ENCODE results near the gene HMCN2. TPM values are rescaled to one million over a fixed set of nuclear protein-coding genes. Genes with fewer than 3 reads are reported as not detected.

The HMCN2 gene
- total RNA-seq, 6 experiments from 2014 or later, result 0.31 to 2.0 (median 1.1) TPM

- Histone ChIP-seq H3K27me3 (no peaks in the 10 kb centered on the region), H3K4me1 (peaks cover 0 to 4% (median under 1%) of the 10 kb centered on the region in 4 donors), H3K36me3 (no peaks in the 10 kb centered on the region), H3K4me3 (no peak overlapping the region), H3K9me3 (no peaks in the 10 kb centered on the region), H3K27ac (no peak overlapping the region)
- intact Hi-C loops (cut with DNase I), result loop anchor here (2.0 to 5.0 kb wide), 3 partner anchors 112 to 129 kb away; no protein-coding TSS in a partner anchor
- DNase-seq, result peak; percentile 53 to 71 (median 63)
- WGBS (ENCODE audit: insufficient coverage, low coverage, low lambda C conversion rate, missing lambda C conversion rate), result 41% methylated on average over 20 of the region's 45 CpGs
- TF ChIP-seq POLR2A (IDR thresholded peaks at IDR 0.05) (no peak), CTCF (IDR thresholded peaks at IDR 0.05) (peak; percentile 95 to 99 (median 97))
- ATAC-seq, result peak; percentile 18 to 47 (median 34)
Measured at GRCh38 chr9:130235558-130236435, 29.8 kb upstream of the HMCN2 start.

GRCh38 chr9:130236436-130236985 lies 29.0 kb upstream of the HMCN2 start:
- H3K4me1 ChIP-seq, result peaks cover 0 to 9% (median 3%) of the 10 kb centered on the region in 4 donors
- no peak overlapping the region for H3K27ac ChIP-seq
- no peaks in the 10 kb centered on the region for H3K9me3 ChIP-seq
- WGBS (ENCODE audit: insufficient coverage, low coverage, low lambda C conversion rate, missing lambda C conversion rate), result 17% methylated on average over 6 of the region's 10 CpGs
- no peak for ATAC-seq
- no peak overlapping the region for H3K4me3 ChIP-seq
- no peaks in the 10 kb centered on the region for H3K27me3 ChIP-seq
- no peaks in the 10 kb centered on the region for H3K36me3 ChIP-seq
- intact Hi-C loops (cut with DNase I), result loop anchor here (2.0 to 5.0 kb wide), 3 partner anchors 111 to 130 kb away; no protein-coding TSS in a partner anchor
- no peak for DNase-seq
- TF ChIP-seq CTCF (IDR thresholded peaks at IDR 0.05) (no peak), POLR2A (IDR thresholded peaks at IDR 0.05) (no peak)

- intact Hi-C loops (cut with DNase I), result loop anchor here (2.0 to 5.0 kb wide), 3 partner anchors 110 to 130 kb away; no protein-coding TSS in a partner anchor
- Histone ChIP-seq H3K27me3 (no peaks in the 10 kb centered on the region), H3K36me3 (no peaks in the 10 kb centered on the region), H3K27ac (no peak overlapping the region), H3K4me1 (peaks cover 0 to 14% (median 3%) of the 10 kb centered on the region in 4 donors), H3K9me3 (no peaks in the 10 kb centered on the region), H3K4me3 (no peak overlapping the region)
- TF ChIP-seq CTCF (IDR thresholded peaks at IDR 0.05) (no peak), POLR2A (IDR thresholded peaks at IDR 0.05) (no peak)
- 73% methylated on average over 11 of the region's 11 CpGs for WGBS (ENCODE audit: insufficient coverage, low coverage, low lambda C conversion rate, missing lambda C conversion rate)
- no peak for DNase-seq
- no peak for ATAC-seq
Measured at GRCh38 chr9:130237076-130237475, 28.5 kb upstream of the HMCN2 start.

- Histone ChIP-seq H3K27ac (no peak overlapping the region), H3K36me3 (no peaks in the 10 kb centered on the region), H3K27me3 (no peaks in the 10 kb centered on the region), H3K4me3 (no peak overlapping the region), H3K9me3 (no peaks in the 10 kb centered on the region), H3K4me1 (peaks cover 0 to 21% (median 3%) of the 10 kb centered on the region in 4 donors)
- intact Hi-C loops (cut with DNase I), result loop anchor here (2.0 to 5.0 kb wide), 3 partner anchors 109 to 131 kb away; no protein-coding TSS in a partner anchor
- ATAC-seq, result no peak
- 50% methylated on average over 3 of the region's 17 CpGs for WGBS (ENCODE audit: insufficient coverage, low coverage, low lambda C conversion rate, missing lambda C conversion rate)
- DNase-seq, result peak in 1 of 3 donors; percentile 44
- TF ChIP-seq CTCF (IDR thresholded peaks at IDR 0.05), result no peak
- no peak for TF ChIP-seq POLR2A (IDR thresholded peaks at IDR 0.05)
Measured at GRCh38 chr9:130237763-130238524, 27.6 kb upstream of the HMCN2 start.

Data from right lobe of liver (tissue), 6 donors.